ENCODE data around the gene MX1. TPM values are rescaled to one million over a fixed set of nuclear protein-coding genes. Genes with fewer than 3 reads are reported as not detected.
A peak's percentile ranks its signal among the peaks of the same experiment; 100 is the strongest.

The MX1 gene
- 100 to 1,000 TPM; 138 to 145 TPM for total RNA-seq

DNA sequence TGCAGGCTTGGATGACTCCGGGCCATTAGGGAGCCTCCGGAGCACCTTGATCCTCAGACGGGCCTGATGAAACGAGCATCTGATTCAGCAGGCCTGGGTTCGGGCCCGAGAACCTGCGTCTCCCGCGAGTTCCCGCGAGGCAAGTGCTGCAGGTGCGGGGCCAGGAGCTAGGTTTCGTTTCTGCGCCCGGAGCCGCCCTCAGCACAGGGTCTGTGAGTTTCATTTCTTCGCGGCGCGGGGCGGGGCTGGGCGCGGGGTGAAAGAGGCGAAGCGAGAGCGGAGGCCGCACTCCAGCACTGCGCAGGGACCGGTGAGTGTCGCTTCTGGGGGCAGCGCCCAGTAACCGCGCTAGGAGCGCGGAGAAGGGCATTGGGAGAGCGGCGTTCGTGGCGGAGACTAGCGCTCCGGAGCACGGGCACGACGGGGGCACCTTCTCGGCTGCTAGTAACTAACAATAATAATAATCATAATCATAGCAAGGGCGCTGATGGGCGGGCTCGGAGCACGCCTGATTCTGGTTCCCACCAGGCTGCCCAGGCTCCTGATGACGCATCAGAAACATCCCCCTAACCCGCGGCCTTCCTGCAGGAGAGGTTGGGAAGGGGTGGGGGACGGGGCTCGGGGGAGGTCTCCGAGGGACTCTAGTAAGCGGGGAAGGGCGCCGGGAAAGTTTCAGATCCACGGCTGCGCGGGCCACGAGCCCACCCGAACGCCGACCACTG, at the start of gene MX1:
Gene MX1 (plus strand): TSS at position 286 of the 722 bp plus-strand sequence. CDS start 5,832 bp downstream, outside the sequence.
- Mint-ChIP-seq H3K4me3 (peak within 1 kb of the TSS; percentile 93), H3K27me3 (ENCODE audit: low read depth) (no peaks in the 10 kb centered on the region), H3K27ac (peak within 1 kb of the TSS; percentile 92), H3K36me3 (ENCODE audit: low read depth) (peaks cover 30% of the 10 kb centered on the region), H3K9me3 (no peaks in the 10 kb centered on the region), H3K4me1 (ENCODE audit: low read depth) (peaks cover 38% of the 10 kb centered on the region)
- DNase-seq = peak; percentile 92
- CTCF ChIA-PET = no interaction called here
- intact Hi-C loops (cut with micrococcal nuclease) = loop anchor here (1.0 kb wide), 1 partner anchor 64 kb away; the partner anchor contains the start of gene MX2

- H3K27me3 Mint-ChIP-seq (ENCODE audit: low read depth) = no peaks in the 10 kb centered on the region
- H3K27ac Mint-ChIP-seq = no peak overlapping the region
- intact Hi-C loops (cut with micrococcal nuclease) = no loop called here
- H3K9me3 Mint-ChIP-seq = no peaks in the 10 kb centered on the region
- DNase-seq = no peak
- H3K4me1 Mint-ChIP-seq (ENCODE audit: low read depth) = peaks cover 9% of the 10 kb centered on the region
- peaks cover 18% of the 10 kb centered on the region for H3K36me3 Mint-ChIP-seq (ENCODE audit: low read depth)
- no peak overlapping the region for H3K4me3 Mint-ChIP-seq
- CTCF ChIA-PET = no interaction called here
Measured at GRCh38 chr21:41377715-41378114, 48.3 kb upstream of the MX1 start.

DNA sequence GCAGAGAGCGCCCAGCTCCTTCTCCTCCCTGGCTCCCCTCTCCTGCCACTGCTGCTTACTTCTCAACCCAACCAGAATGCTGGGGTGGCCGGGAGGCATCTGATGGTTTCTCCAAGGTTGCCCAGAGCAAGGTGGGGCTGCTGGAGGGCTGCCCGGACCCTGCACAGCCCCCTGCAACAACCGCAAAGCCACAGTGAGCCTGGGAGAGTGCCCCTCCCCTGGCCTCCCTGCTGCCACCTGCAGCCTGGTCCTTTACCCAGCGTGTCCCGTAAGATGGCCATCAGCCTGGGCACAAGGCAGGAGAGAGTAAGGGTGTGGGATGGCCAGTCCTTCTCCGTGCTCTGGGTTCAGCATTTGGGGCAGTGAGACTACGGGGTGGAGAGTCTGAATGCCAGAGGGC, 47.2 kb upstream of the MX1 start:
- H3K9me3 Mint-ChIP-seq = no peaks in the 10 kb centered on the region
- intact Hi-C loops (cut with micrococcal nuclease) = no loop called here
- peaks cover 18% of the 10 kb centered on the region for H3K36me3 Mint-ChIP-seq (ENCODE audit: low read depth)
- no peak overlapping the region for H3K27ac Mint-ChIP-seq
- no peak overlapping the region for H3K4me3 Mint-ChIP-seq
- CTCF ChIA-PET = interaction anchor here (0.9 kb wide), 1 partner anchor 96 kb away, joined by 3 read pairs; no protein-coding TSS in a partner anchor
- H3K27me3 Mint-ChIP-seq (ENCODE audit: low read depth) = no peaks in the 10 kb centered on the region
- peaks cover 7% of the 10 kb centered on the region for H3K4me1 Mint-ChIP-seq (ENCODE audit: low read depth)
- DNase-seq = no peak

DNA sequence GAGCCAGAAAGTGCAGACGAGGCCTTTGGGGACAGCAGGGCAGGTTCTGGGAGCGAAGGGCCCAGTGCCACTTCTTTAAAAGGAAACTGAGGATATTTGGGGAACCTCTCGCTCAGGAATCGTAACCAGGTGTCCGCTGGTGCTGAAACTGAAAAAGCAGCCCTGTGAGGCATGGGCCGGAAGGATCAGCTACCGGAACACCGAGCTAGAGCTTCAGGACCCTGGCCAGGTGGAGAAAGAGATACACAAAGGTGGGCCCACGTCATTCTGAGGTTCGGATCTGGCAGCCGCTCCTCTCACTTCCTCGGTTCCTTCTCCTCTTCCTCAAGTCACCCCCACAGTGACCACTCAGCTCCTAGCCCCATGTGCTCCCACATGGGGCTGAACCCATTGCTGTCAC, 46.1 kb upstream of the MX1 start:
- CTCF ChIA-PET = interaction anchor here (1.0 kb wide), 1 partner anchor 97 kb away, joined by 3 read pairs; no protein-coding TSS in a partner anchor
- H3K4me3 Mint-ChIP-seq = no peak overlapping the region
- peaks cover 20% of the 10 kb centered on the region for H3K36me3 Mint-ChIP-seq (ENCODE audit: low read depth)
- H3K27me3 Mint-ChIP-seq (ENCODE audit: low read depth) = no peaks in the 10 kb centered on the region
- H3K9me3 Mint-ChIP-seq = no peaks in the 10 kb centered on the region
- intact Hi-C loops (cut with micrococcal nuclease) = no loop called here
- no peak overlapping the region for H3K27ac Mint-ChIP-seq
- DNase-seq = no peak
- peaks cover 3% of the 10 kb centered on the region for H3K4me1 Mint-ChIP-seq (ENCODE audit: low read depth)

DNA sequence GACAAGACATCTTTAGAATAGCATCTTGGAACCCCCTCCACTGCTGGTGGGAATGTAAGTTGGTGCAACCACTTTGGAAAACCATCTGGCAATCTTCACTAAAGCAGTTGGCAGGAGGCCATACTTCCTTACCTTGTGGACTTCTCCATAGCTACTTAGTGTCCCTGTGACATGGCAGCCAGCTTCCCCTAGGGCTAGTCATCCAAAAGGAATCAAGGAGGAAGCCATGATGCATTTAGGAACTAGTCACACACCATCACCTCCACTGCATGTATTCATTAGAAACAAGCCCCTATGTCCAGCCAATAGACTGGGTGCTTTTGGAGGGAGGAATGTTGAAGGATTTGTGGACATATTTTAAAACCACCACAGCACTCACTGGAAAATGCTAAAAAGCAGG, 44.3 kb upstream of the MX1 start:
- H3K4me1 Mint-ChIP-seq (ENCODE audit: low read depth) = no peaks in the 10 kb centered on the region
- intact Hi-C loops (cut with micrococcal nuclease) = no loop called here
- CTCF ChIA-PET = no interaction called here
- H3K36me3 Mint-ChIP-seq (ENCODE audit: low read depth) = peaks cover 19% of the 10 kb centered on the region
- DNase-seq = no peak
- H3K27ac Mint-ChIP-seq = no peak overlapping the region
- no peaks in the 10 kb centered on the region for H3K27me3 Mint-ChIP-seq (ENCODE audit: low read depth)
- no peak overlapping the region for H3K4me3 Mint-ChIP-seq
- no peaks in the 10 kb centered on the region for H3K9me3 Mint-ChIP-seq

- Mint-ChIP-seq H3K4me1 (ENCODE audit: low read depth) (no peaks in the 10 kb centered on the region), H3K36me3 (ENCODE audit: low read depth) (peaks cover 12% of the 10 kb centered on the region), H3K27ac (peak overlapping the region; percentile 8), H3K4me3 (no peak overlapping the region), H3K9me3 (no peaks in the 10 kb centered on the region), H3K27me3 (ENCODE audit: low read depth) (no peaks in the 10 kb centered on the region)
- CTCF ChIA-PET = no interaction called here
- intact Hi-C loops (cut with micrococcal nuclease) = no loop called here
- DNase-seq = no peak
Measured at GRCh38 chr21:41387042-41387819, 38.8 kb upstream of the MX1 start.

- H3K27ac Mint-ChIP-seq = no peak overlapping the region
- peaks cover 12% of the 10 kb centered on the region for H3K36me3 Mint-ChIP-seq (ENCODE audit: low read depth)
- H3K27me3 Mint-ChIP-seq (ENCODE audit: low read depth) = no peaks in the 10 kb centered on the region
- no peaks in the 10 kb centered on the region for H3K9me3 Mint-ChIP-seq
- H3K4me3 Mint-ChIP-seq = no peak overlapping the region
- intact Hi-C loops (cut with micrococcal nuclease) = no loop called here
- no peaks in the 10 kb centered on the region for H3K4me1 Mint-ChIP-seq (ENCODE audit: low read depth)
- CTCF ChIA-PET = no interaction called here
- DNase-seq = no peak
Measured at GRCh38 chr21:41387824-41388223, 38.2 kb upstream of the MX1 start.

DNA sequence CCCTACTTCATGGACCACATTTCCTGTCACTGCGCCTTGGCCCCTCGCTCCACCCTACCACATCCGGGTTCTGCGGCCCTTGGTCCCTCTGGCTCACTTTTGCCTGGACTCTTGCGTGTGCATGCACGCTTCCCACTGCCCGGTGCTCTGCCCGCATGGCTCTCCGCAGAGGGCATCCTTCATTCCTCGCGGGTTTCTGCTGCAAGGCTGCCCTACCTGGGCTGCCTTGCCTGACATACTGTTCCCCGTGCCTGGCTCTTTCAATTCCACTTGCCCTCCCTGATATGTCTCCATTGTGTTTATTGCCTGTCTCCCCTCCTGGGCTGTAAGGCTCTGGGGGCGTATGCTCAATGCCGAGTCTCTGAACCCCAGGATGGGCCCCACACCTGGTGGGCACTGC, 37.8 kb upstream of the MX1 start:
- H3K36me3 Mint-ChIP-seq (ENCODE audit: low read depth) = peaks cover 12% of the 10 kb centered on the region
- H3K4me1 Mint-ChIP-seq (ENCODE audit: low read depth) = no peaks in the 10 kb centered on the region
- no peak for DNase-seq
- no peaks in the 10 kb centered on the region for H3K27me3 Mint-ChIP-seq (ENCODE audit: low read depth)
- no peak overlapping the region for H3K4me3 Mint-ChIP-seq
- no peaks in the 10 kb centered on the region for H3K9me3 Mint-ChIP-seq
- H3K27ac Mint-ChIP-seq = no peak overlapping the region
- intact Hi-C loops (cut with micrococcal nuclease) = no loop called here
- CTCF ChIA-PET = no interaction called here

DNA sequence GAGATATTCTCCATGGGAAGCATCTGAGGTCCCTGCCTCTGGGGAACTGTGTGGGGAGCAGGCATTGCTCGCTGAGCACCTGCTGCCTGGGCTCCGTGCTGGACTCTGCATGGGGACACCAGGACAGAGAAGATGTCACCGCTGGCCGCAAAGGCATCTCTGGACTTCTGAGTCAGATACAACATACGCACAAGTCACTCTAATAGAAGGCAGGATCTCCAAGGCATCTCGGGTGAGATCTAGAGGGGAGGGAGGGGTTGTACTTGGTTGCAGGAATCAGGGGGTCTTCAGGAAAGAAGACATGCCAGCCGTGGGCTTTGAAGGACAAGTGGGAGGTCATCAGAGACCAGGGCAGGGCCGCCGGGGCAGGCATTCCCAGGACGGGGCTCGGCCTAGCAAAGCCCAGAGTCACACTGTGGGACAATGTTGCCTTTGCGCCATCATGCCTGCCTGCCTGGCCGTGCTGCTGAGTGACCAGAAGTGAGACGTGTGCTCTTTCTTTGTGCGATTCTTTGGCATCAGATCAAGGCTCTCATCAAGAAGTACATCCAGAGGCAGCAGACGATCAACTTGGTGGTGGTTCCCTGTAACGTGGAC, 35.9 kb upstream of the MX1 start:
- DNase-seq = no peak
- Mint-ChIP-seq H3K4me3 (no peak overlapping the region), H3K27ac (no peak overlapping the region), H3K36me3 (ENCODE audit: low read depth) (peaks cover 10% of the 10 kb centered on the region), H3K4me1 (ENCODE audit: low read depth) (no peaks in the 10 kb centered on the region), H3K27me3 (ENCODE audit: low read depth) (no peaks in the 10 kb centered on the region), H3K9me3 (no peaks in the 10 kb centered on the region)
- CTCF ChIA-PET = no interaction called here
- intact Hi-C loops (cut with micrococcal nuclease) = no loop called here

DNA sequence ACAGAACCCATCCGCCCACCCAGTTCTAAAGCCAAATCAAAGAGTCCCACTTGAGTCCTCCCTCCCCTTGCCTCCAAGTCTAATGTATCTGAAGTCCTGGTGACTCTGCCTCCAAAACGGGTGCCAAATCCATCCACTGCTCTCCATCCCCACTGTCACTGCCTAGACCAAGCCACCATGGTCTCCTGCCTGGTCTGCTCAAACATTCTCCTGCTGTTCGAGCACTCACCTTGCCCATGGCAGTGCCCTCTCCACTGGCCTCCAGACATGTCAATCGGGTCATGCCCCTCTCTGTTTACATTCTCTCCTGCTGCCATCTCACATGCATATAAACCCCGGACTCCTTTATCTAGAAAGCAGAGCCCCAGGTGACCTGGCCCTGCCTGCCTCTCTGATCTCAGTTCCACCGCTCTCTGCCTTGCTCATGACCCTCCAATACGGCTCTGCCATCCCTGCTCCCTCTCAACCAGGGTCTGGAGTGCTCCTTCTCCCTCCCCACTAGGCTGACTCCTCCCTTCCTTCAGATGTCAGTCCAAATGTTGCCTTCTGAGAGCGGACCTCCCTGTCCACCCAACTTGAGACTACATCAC, 32.1 kb upstream of the MX1 start:
- Mint-ChIP-seq H3K27me3 (ENCODE audit: low read depth) (no peaks in the 10 kb centered on the region), H3K9me3 (no peaks in the 10 kb centered on the region), H3K27ac (no peak overlapping the region), H3K4me1 (ENCODE audit: low read depth) (no peaks in the 10 kb centered on the region), H3K36me3 (ENCODE audit: low read depth) (peaks cover 3% of the 10 kb centered on the region), H3K4me3 (no peak overlapping the region)
- no peak for DNase-seq
- CTCF ChIA-PET = no interaction called here
- intact Hi-C loops (cut with micrococcal nuclease) = no loop called here

GRCh38 chr21:41396558-41397075, 29.4 kb upstream of the MX1 start:
- intact Hi-C loops (cut with micrococcal nuclease) = no loop called here

GRCh38 chr21:41397471-41397891, 28.6 kb upstream of the MX1 start:
- DNase-seq = no peak
- CTCF ChIA-PET = no interaction called here
- intact Hi-C loops (cut with micrococcal nuclease) = no loop called here
- Mint-ChIP-seq H3K27me3 (ENCODE audit: low read depth) (no peaks in the 10 kb centered on the region), H3K9me3 (no peaks in the 10 kb centered on the region), H3K27ac (no peak overlapping the region), H3K4me1 (ENCODE audit: low read depth) (no peaks in the 10 kb centered on the region), H3K36me3 (ENCODE audit: low read depth) (peaks cover 17% of the 10 kb centered on the region), H3K4me3 (no peak overlapping the region)

More at GRCh38 chr21:41396558-41397075, 29.4 kb upstream of the MX1 start:
- H3K27me3 Mint-ChIP-seq (ENCODE audit: low read depth) = no peaks in the 10 kb centered on the region
- DNase-seq = no peak
- H3K27ac Mint-ChIP-seq = no peak overlapping the region
- H3K4me1 Mint-ChIP-seq (ENCODE audit: low read depth) = no peaks in the 10 kb centered on the region
- peaks cover 13% of the 10 kb centered on the region for H3K36me3 Mint-ChIP-seq (ENCODE audit: low read depth)
- no peaks in the 10 kb centered on the region for H3K9me3 Mint-ChIP-seq
- CTCF ChIA-PET = interaction anchor here (0.7 kb wide), 1 partner anchor 27 kb away, joined by 3 read pairs; no protein-coding TSS in a partner anchor
- H3K4me3 Mint-ChIP-seq = no peak overlapping the region
